Measurements from ENCODE around the gene EGR1.

The EGR1 gene

DNA sequence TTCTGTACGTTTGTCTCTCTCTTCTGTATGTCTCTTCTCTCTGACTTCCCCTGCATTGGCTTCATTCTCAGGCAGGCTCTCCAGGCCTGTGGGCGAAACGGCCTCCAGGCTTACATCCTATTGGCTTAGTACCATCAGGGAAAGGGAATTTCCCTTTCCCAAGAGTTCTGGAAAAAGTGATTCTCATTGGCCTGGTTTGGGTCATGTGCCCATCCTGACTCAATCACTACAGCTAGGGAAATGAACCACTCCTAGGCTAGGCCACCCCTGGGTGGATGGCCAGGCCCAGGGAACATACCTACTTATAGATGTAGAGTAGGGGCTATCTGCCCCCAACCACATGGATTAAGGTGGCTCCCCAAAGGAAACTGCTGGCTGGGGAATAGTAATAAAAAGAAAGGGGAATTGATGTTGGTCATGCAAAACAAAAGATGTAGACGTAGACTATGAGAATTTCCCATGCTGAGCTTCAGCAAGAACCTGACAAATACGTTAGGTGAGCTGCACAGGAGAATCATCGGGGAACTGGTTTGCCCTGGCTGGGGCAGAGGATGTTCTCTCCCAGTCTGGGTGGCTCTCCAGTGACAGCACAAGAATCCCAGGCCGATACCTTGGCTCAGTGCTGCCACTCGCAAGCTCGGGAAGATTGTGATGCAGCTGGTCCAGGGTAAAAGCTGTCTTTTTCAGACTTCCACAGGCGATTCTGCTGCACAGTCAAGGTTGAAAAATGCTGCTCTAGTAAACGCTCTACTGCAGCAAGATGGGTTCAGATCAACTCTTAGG, 3.7 kb upstream of the EGR1 start:
- Histone ChIP-seq H3K4me1 (peaks cover 74% of the 10 kb centered on the region), H3K9ac (no peak overlapping the region), H3K27me3 (peaks cover 12% of the 10 kb centered on the region), H3K9me3 (no peaks in the 10 kb centered on the region), H3K4me3 (no peak overlapping the region), H3K36me3 (no peaks in the 10 kb centered on the region; the same call in 1 of the 2 replicates), H4K20me1 (peaks cover 12% of the 10 kb centered on the region), H3K27ac (peak overlapping the region; percentile 83; the same call in 1 of the 2 replicates), H3K4me2 (peak overlapping the region; percentile 97; the same call in 1 of the 2 replicates)
- TF ChIP-seq Cebpa-rat (IDR thresholded peaks at IDR 0.05) = no peak

GRCh38 chr5:138463419-138464007, 1.8 kb upstream of the EGR1 start:
- Histone ChIP-seq H4K20me1 (peaks cover 31% of the 10 kb centered on the region), H3K27ac (peak overlapping the region; percentile 96), H3K9ac (peak overlapping the region; percentile 92), H3K27me3 (peaks cover 21% of the 10 kb centered on the region), H3K4me2 (peak overlapping the region; percentile 98), H3K4me1 (peaks cover 64% of the 10 kb centered on the region), H3K9me3 (no peaks in the 10 kb centered on the region), H3K36me3 (peaks cover 17% of the 10 kb centered on the region; the same call in 1 of the 2 replicates), H3K4me3 (peak overlapping the region; percentile 80)
- TF ChIP-seq Cebpa-rat (IDR thresholded peaks at IDR 0.05) = no peak

- Histone ChIP-seq H3K4me2 (peak overlapping the region; percentile 98), H3K27me3 (peaks cover 21% of the 10 kb centered on the region)
These were observed 1.3 kb upstream of the EGR1 start for GRCh38 chr5:138464008-138464387.

DNA sequence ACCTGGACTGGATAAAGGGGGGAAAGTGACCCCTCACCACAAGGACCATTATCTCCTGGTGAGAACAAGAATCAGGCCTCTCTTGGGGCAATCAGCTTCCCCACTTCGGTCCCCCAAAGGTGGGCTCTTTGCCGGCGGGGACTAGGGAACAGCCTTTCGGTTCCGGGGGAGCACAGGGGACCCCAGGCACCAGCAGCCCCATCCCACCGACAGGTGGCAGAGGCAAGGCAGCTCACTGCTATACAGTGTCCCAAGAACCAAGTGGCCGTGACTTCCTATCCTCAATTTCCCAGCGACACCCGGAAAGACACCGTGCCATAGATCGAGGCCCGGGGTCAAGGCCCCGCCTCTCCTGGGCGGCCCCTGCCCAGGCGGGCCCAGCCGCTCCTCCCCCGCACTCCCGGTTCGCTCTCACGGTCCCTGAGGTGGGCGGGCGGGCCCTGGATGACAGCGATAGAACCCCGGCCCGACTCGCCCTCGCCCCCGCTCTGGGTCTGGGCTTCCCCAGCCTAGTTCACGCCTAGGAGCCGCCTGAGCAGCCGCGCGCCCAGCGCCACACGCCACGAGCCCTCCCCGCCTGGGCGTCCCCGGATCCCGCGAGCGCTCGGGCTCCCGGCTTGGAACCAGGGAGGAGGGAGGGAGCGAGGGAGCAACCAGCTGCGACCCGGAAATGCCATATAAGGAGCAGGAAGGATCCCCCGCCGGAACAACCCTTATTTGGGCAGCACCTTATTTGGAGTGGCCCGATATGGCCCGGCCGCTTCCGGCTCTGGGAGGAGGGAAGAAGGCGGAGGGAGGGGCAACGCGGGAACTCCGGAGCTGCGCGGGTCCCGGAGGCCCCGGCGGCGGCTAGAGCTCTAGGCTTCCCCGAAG, 655 bp upstream of the EGR1 start:
- Histone ChIP-seq H3K4me1 (peaks cover 53% of the 10 kb centered on the region), H3K9ac (peak overlapping the region; percentile 92), H3K4me3 (peak overlapping the region; percentile 80), H3K27ac (peak overlapping the region; percentile 96), H3K9me3 (no peaks in the 10 kb centered on the region), H3K4me2 (peak overlapping the region; percentile 98), H3K36me3 (peaks cover 17% of the 10 kb centered on the region; the same call in 1 of the 2 replicates), H3K27me3 (peaks cover 21% of the 10 kb centered on the region), H4K20me1 (peaks cover 37% of the 10 kb centered on the region)
- TF ChIP-seq Cebpa-rat (IDR thresholded peaks at IDR 0.05) = no peak

More at GRCh38 chr5:138464008-138464387, 1.3 kb upstream of the EGR1 start:
- Histone ChIP-seq H3K4me3 (peak overlapping the region; percentile 80), H3K36me3 (peaks cover 17% of the 10 kb centered on the region; the same call in 1 of the 2 replicates), H3K9ac (peak overlapping the region; percentile 92), H3K27ac (peak overlapping the region; percentile 96), H3K4me1 (peaks cover 60% of the 10 kb centered on the region), H4K20me1 (peaks cover 36% of the 10 kb centered on the region), H3K9me3 (no peaks in the 10 kb centered on the region)
- TF ChIP-seq Cebpa-rat (IDR thresholded peaks at IDR 0.05) = no peak

DNA sequence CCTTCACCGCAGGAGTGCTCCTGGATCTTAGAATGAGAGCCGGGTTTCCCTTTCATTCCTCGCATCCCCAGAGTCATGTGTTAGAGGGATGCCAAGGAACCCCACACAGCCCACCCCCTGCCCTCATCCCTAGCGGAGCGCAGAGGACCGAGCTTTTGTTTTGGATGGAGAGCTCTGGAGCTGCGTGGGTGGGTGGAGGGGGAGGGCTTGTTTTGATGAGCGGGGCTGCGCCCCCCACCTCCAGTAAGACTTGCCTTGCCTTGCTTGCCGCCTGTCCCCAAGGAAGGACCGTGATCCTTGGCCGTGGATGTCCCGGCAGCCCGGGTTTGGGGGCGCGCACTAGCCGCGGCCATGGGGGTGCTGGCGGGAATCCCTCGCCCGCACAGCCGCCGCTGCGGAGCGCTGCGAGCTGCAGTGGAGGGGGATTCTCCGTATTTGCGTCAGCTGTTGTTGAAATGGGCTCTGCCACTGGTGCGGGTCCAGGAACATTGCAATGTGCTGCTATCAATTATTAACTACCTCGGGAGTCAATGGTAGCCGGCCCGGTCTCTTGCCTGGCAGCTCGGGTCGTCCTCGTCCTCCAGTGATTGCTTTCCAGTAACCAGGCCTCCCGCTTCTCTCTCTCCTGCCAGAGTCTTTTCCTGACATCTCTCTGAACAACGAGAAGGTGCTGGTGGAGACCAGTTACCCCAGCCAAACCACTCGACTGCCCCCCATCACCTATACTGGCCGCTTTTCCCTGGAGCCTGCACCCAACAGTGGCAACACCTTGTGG, 1.0 kb downstream of the EGR1 start:
- Histone ChIP-seq H3K9me3 (no peaks in the 10 kb centered on the region), H3K27me3 (peaks cover 21% of the 10 kb centered on the region), H3K4me3 (peak overlapping the region; percentile 80), H3K4me1 (peaks cover 36% of the 10 kb centered on the region), H3K36me3 (peaks cover 17% of the 10 kb centered on the region; the same call in 1 of the 2 replicates), H3K27ac (no peak overlapping the region; the same call in 1 of the 2 replicates), H3K9ac (peak overlapping the region; percentile 92), H4K20me1 (peaks cover 37% of the 10 kb centered on the region), H3K4me2 (peak overlapping the region; percentile 98)
- TF ChIP-seq Cebpa-rat (IDR thresholded peaks at IDR 0.05) = no peak

- Histone ChIP-seq H4K20me1 (peaks cover 37% of the 10 kb centered on the region), H3K27ac (no peak overlapping the region), H3K4me3 (peak overlapping the region; percentile 80; the same call in 1 of the 2 replicates), H3K36me3 (peaks cover 17% of the 10 kb centered on the region; the same call in 1 of the 2 replicates), H3K27me3 (peaks cover 21% of the 10 kb centered on the region), H3K9me3 (no peaks in the 10 kb centered on the region), H3K4me1 (peaks cover 30% of the 10 kb centered on the region), H3K9ac (peak overlapping the region; percentile 92; the same call in 1 of the 2 replicates), H3K4me2 (peak overlapping the region; percentile 98; the same call in 1 of the 2 replicates)
- no peak for TF ChIP-seq Cebpa-rat (IDR thresholded peaks at IDR 0.05)
These were observed 1.8 kb downstream of the EGR1 start for GRCh38 chr5:138466900-138467710.

GRCh38 chr5:138467711-138468132, 2.4 kb downstream of the EGR1 start:
- H3K27ac ChIP-seq = no peak overlapping the region
- H3K36me3 ChIP-seq = peaks cover 17% of the 10 kb centered on the region; the same call in 1 of the 2 replicates
- H3K9ac ChIP-seq = no peak overlapping the region
- peaks cover 37% of the 10 kb centered on the region for H4K20me1 ChIP-seq
- H3K9me3 ChIP-seq = no peaks in the 10 kb centered on the region
- H3K4me2 ChIP-seq = peak overlapping the region; percentile 98; the same call in 1 of the 2 replicates
- no peak overlapping the region for H3K4me3 ChIP-seq
- TF ChIP-seq Cebpa-rat (IDR thresholded peaks at IDR 0.05) = no peak
- peaks cover 21% of the 10 kb centered on the region for H3K27me3 ChIP-seq
- peaks cover 28% of the 10 kb centered on the region for H3K4me1 ChIP-seq
